Breast epithelium (tissue), 3 donors: ENCODE data around the gene GPR161.

ENCODE experiments used
- POLR2A ChIP-seq: fragments of 450-650 bp; IDR thresholded peaks from one replicate; pipeline ENCODE4 v1.6.1; 2016; ENCODE audit warnings: antibody characterized with exemption, mild to moderate bottlenecking, moderate library complexity
- POLR2AphosphoS5 ChIP-seq, 3 donors: sonication (generic); formaldehyde crosslinking; IDR thresholded peaks; one replicate each; pipeline ENCODE4 v1.6.1; 2017; ENCODE audit warnings: antibody characterized with exemption in 3 of 3
- TF ChIP-seq, protein P1 (sequence below), 3 donors: fragments of 450-650 bp; IDR thresholded peaks; one replicate each; pipeline ENCODE4 v1.5.1; 2016 to 2017; ENCODE audit warnings: antibody characterized with exemption in 3 of 3, mild to moderate bottlenecking in 3 of 3, moderate library complexity in 3 of 3

DNA sequence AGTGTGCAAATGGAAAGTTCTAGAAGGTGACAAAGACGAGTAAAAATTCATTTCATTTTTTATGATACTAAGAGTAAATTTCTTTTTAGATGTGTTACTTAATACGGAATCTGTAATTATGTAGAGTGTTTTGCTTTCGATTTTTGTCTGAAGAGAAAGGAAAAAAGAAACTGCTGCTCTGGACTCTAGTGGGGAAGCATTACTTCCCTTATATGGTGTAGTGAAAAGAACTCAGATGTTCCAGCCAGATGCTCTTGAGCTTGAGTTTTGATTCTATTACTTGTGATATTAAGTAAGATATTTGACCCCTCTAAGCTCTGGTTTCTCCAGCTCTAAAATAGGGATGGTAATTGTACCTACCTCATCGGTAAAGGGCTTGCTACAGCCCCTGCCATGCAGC is 12.2 kb upstream of the GPR161 start:
- TF ChIP-seq POLR2AphosphoS5 (IDR thresholded peaks at IDR 0.05) (no peak), POLR2A (no peak)
- TF ChIP-seq, protein P1, sequence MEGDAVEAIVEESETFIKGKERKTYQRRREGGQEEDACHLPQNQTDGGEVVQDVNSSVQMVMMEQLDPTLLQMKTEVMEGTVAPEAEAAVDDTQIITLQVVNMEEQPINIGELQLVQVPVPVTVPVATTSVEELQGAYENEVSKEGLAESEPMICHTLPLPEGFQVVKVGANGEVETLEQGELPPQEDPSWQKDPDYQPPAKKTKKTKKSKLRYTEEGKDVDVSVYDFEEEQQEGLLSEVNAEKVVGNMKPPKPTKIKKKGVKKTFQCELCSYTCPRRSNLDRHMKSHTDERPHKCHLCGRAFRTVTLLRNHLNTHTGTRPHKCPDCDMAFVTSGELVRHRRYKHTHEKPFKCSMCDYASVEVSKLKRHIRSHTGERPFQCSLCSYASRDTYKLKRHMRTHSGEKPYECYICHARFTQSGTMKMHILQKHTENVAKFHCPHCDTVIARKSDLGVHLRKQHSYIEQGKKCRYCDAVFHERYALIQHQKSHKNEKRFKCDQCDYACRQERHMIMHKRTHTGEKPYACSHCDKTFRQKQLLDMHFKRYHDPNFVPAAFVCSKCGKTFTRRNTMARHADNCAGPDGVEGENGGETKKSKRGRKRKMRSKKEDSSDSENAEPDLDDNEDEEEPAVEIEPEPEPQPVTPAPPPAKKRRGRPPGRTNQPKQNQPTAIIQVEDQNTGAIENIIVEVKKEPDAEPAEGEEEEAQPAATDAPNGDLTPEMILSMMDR (IDR thresholded peaks at IDR 0.05), result no peak
